Aorta (tissue), 5 donors: Measurements from ENCODE around the gene ZNF354B. TPM values are rescaled to one million over a fixed set of nuclear protein-coding genes. Genes with fewer than 3 reads are reported as not detected.
A peak's percentile ranks its signal among the peaks of the same experiment; 100 is the strongest.

Source experiments
- ATAC-seq: fragments of 200-7000 bp; cut with Tn5 transposase; one replicate; pipeline ENCODE4 v1.9.1; 2022; ENCODE audit warnings: moderate library complexity; ENCODE audit not compliant: low FRiP score
- DNase-seq, 2 donors: peaks; one replicate each; pipeline ENCODE4 v3.0.0-alpha.2; 2020
- H3K27ac ChIP-seq, 2 donors: one replicate each; pipeline ENCODE4 v1.5.1; 2013; ENCODE audit warnings: low read length in 2 of 2, mild to moderate bottlenecking in 2 of 2, moderate library complexity in 2 of 2, control low read depth in 1 of 2, inconsistent platforms in 1 of 2, low read depth in 1 of 2
- H3K27me3 ChIP-seq, 2 donors: one replicate each; pipeline ENCODE4 v1.6.1; 2013; ENCODE audit warnings: control low read depth in 1 of 2, low read length in 1 of 2, mild to moderate bottlenecking in 1 of 2, moderate library complexity in 1 of 2; ENCODE audit not compliant: insufficient read depth in 2 of 2, control insufficient read depth in 1 of 2
- H3K36me3 ChIP-seq, 2 donors: one replicate each; pipeline ENCODE4 v1.6.1; 2013; ENCODE audit warnings: control low read depth in 1 of 2, low read length in 1 of 2, mild to moderate bottlenecking in 1 of 2; ENCODE audit not compliant: insufficient read depth in 2 of 2, control insufficient read depth in 1 of 2
- H3K4me1 ChIP-seq, 2 donors: one replicate each; pipeline ENCODE4 v1.6.1; 2013; ENCODE audit warnings: low read length in 2 of 2, control low read depth in 1 of 2, mild to moderate bottlenecking in 1 of 2, moderate library complexity in 1 of 2; ENCODE audit not compliant: insufficient read depth in 2 of 2, control insufficient read depth in 1 of 2
- H3K4me3 ChIP-seq, 2 donors: one replicate each; pipeline ENCODE4 v1.5.1; 2013; ENCODE audit warnings: low read length in 2 of 2, control low read depth in 1 of 2, mild to moderate bottlenecking in 1 of 2
- H3K9me3 ChIP-seq: one replicate; pipeline ENCODE4 v1.6.1; 2013; ENCODE audit warnings: mild to moderate bottlenecking, low read length; ENCODE audit not compliant: control insufficient read depth
- WGBS, 2 donors: extraction: QIAGEN DNeasy Blood & Tissue Kit; methylation state at CpG; one replicate each; pipeline ENCODE4 v1.1.7; 2013; 5-methylcytosine and 5-hydroxymethylcytosine counted together
- intact Hi-C, 2 donors: fragments of 100-400 bp; cut with DNase I; formaldehyde crosslinking; loops; one replicate each; pipeline versions ENCODE4 v1.14.2 to v1.15.0; 2022
- long read RNA-seq, 2 donors: library from polyadenylated mRNA; unstranded; transcript quantifications; one replicate each; pipeline ENCODE4 v2.0.0, GENCODE V29; 2020 to 2021
- polyA plus RNA-seq, 2 donors: library from polyadenylated mRNA; stranded (reverse); fragments of 200-250 nt; gene quantifications; one replicate each; pipeline ENCODE4 v1.2.3, GENCODE V29; 2013
- total RNA-seq, 2 donors: library from RNA; stranded (reverse); fragmentation: NEBNext Ultra II Directional; extraction: Animal tissue kit (Norgen Biotek cat#: 25700); gene quantifications; one replicate each; pipeline ENCODE4 v1.2.1, GENCODE V29; 2021
- donor health status: healthy with polysubstance abuse.
- donor health status: Bipolar disorder and iron deficiency.
- donor health status: DM: no; HTN: no; CAD: no.
- donor health status: DM: no; HTN: no; CAD: no.
- donor health status: DM: yes; HTN: yes; CAD: no.

Gene ZNF354B
- 10 to 100 TPM; 14.4 to 22.9 TPM for total RNA-seq
- 10 to 100 TPM in 1 of 2 donors, 1 to 10 TPM in 1; 2.3 to 16.6 TPM for polyA plus RNA-seq
- long read RNA-seq, donor 1, partial matches to known transcripts = 0 of 2 reads
- long read RNA-seq, donor 1, other reads (novel, unspliced or antisense) = 1 of 2 reads
- long read RNA-seq, donor 2, partial matches to known transcripts = 0 of 8 reads
- long read RNA-seq, donor 2, other reads (novel, unspliced or antisense) = 3 of 8 reads

GRCh38 chr5:178859625-178860521, at the start of gene ZNF354B:
ZNF354B (plus strand) TSS chr5:178859953; CDS start chr5:178861048, 1,095 bp downstream.
- H3K36me3 ChIP-seq = no peaks in the 10 kb centered on the region
- peak within 1 kb of the TSS in 1 of 2 donors; percentile 35 for H3K27ac ChIP-seq
- 1% methylated on average over 83 to 86 of the region's 86 CpGs for WGBS, 2 donors
- H3K27me3 ChIP-seq = no peaks in the 10 kb centered on the region
- H3K4me1 ChIP-seq = no peaks in the 10 kb centered on the region
- no peaks in the 10 kb centered on the region for H3K9me3 ChIP-seq
- DNase-seq = peak; percentile 94 to 95
- peak; percentile 95 for ATAC-seq
- intact Hi-C loops = loop anchor here (2.0 to 10.0 kb wide), 3 partner anchors 128 to 575 kb away; partner anchors contain the start of genes ZNF354A (in 2 of the 2) and CLK4 (in 1 of the 2)
- peak within 1 kb of the TSS; percentile 42 to 86 for H3K4me3 ChIP-seq

GRCh38 chr5:178817506-178817905, 42.2 kb upstream of the ZNF354B start:
- H3K9me3 ChIP-seq = peaks cover 1% of the 10 kb centered on the region
- WGBS, 2 donors = 85 to 88% methylated on average over 8 of the region's 8 CpGs
- no peak overlapping the region for H3K4me3 ChIP-seq
- no peak overlapping the region for H3K27ac ChIP-seq
- no peak for DNase-seq
- intact Hi-C loops = no loop called here
- ATAC-seq = no peak
- H3K4me1 ChIP-seq = no peaks in the 10 kb centered on the region
- H3K27me3 ChIP-seq = no peaks in the 10 kb centered on the region
- H3K36me3 ChIP-seq = no peaks in the 10 kb centered on the region

- Histone ChIP-seq H3K36me3 (no peaks in the 10 kb centered on the region), H3K27ac (no peak overlapping the region), H3K4me1 (no peaks in the 10 kb centered on the region), H3K4me3 (no peak overlapping the region), H3K27me3 (no peaks in the 10 kb centered on the region), H3K9me3 (peaks cover 2% of the 10 kb centered on the region)
- ATAC-seq (no peak), DNase-seq (no peak)
- 87 to 88% methylated on average over 12 to 14 of the region's 14 CpGs for WGBS, 2 donors
- intact Hi-C loops = no loop called here
These were observed 41.7 kb upstream of the ZNF354B start for GRCh38 chr5:178818094-178818493.

GRCh38 chr5:178820001-178820400, 39.8 kb upstream of the ZNF354B start:
- Histone ChIP-seq H3K4me3 (no peak overlapping the region), H3K27ac (no peak overlapping the region), H3K9me3 (peaks cover 2% of the 10 kb centered on the region), H3K36me3 (no peaks in the 10 kb centered on the region), H3K4me1 (no peaks in the 10 kb centered on the region), H3K27me3 (no peaks in the 10 kb centered on the region)
- no peak for DNase-seq
- 80 to 85% methylated on average over 2 of the region's 2 CpGs for WGBS, 2 donors
- ATAC-seq = no peak
- intact Hi-C loops = no loop called here

GRCh38 chr5:178825444-178825843, 34.3 kb upstream of the ZNF354B start:
- Histone ChIP-seq H3K4me1 (no peaks in the 10 kb centered on the region), H3K4me3 (no peak overlapping the region), H3K36me3 (no peaks in the 10 kb centered on the region), H3K27me3 (no peaks in the 10 kb centered on the region), H3K27ac (no peak overlapping the region), H3K9me3 (peaks cover 2% of the 10 kb centered on the region)
- intact Hi-C loops = no loop called here
- ATAC-seq = no peak
- no peak for DNase-seq
- 80% methylated on average over 6 of the region's 6 CpGs for WGBS, 2 donors

- Histone ChIP-seq H3K4me1 (no peaks in the 10 kb centered on the region), H3K36me3 (no peaks in the 10 kb centered on the region), H3K27me3 (no peaks in the 10 kb centered on the region), H3K9me3 (peaks cover 2% of the 10 kb centered on the region), H3K27ac (no peak overlapping the region), H3K4me3 (no peak overlapping the region)
- ATAC-seq (no peak), DNase-seq (no peak)
- intact Hi-C loops = no loop called here
- 89 to 91% methylated on average over 2 of the region's 2 CpGs for WGBS, 2 donors
These were observed 33.5 kb upstream of the ZNF354B start for GRCh38 chr5:178826216-178826615.

GRCh38 chr5:178827636-178828035, 32.1 kb upstream of the ZNF354B start:
- no peak for ATAC-seq
- no peak overlapping the region for H3K27ac ChIP-seq
- peaks cover under 1% of the 10 kb centered on the region for H3K9me3 ChIP-seq
- no peaks in the 10 kb centered on the region for H3K27me3 ChIP-seq
- DNase-seq = no peak
- intact Hi-C loops = no loop called here
- 65% methylated on average over 4 of the region's 4 CpGs for WGBS, 2 donors
- no peaks in the 10 kb centered on the region for H3K36me3 ChIP-seq
- H3K4me1 ChIP-seq = no peaks in the 10 kb centered on the region
- no peak overlapping the region for H3K4me3 ChIP-seq

GRCh38 chr5:178831049-178831448, 28.7 kb upstream of the ZNF354B start:
- Histone ChIP-seq H3K27me3 (no peaks in the 10 kb centered on the region), H3K27ac (no peak overlapping the region), H3K36me3 (no peaks in the 10 kb centered on the region), H3K9me3 (no peaks in the 10 kb centered on the region), H3K4me1 (no peaks in the 10 kb centered on the region), H3K4me3 (no peak overlapping the region)
- no peak for ATAC-seq
- intact Hi-C loops = no loop called here
- no peak for DNase-seq
- 91% methylated on average over 10 of the region's 10 CpGs for WGBS, 2 donors
